ENCODE data around the gene IL17RB. TPM values are rescaled to one million over a fixed set of nuclear protein-coding genes. Genes with fewer than 3 reads are reported as not detected.

The IL17RB gene, protein sequence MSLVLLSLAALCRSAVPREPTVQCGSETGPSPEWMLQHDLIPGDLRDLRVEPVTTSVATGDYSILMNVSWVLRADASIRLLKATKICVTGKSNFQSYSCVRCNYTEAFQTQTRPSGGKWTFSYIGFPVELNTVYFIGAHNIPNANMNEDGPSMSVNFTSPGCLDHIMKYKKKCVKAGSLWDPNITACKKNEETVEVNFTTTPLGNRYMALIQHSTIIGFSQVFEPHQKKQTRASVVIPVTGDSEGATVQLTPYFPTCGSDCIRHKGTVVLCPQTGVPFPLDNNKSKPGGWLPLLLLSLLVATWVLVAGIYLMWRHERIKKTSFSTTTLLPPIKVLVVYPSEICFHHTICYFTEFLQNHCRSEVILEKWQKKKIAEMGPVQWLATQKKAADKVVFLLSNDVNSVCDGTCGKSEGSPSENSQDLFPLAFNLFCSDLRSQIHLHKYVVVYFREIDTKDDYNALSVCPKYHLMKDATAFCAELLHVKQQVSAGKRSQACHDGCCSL
- polyA plus RNA-seq (2013, experiment 1 of 2): 1.2 TPM
- polyA plus RNA-seq (2013, experiment 2 of 2): 0.71 TPM

DNA sequence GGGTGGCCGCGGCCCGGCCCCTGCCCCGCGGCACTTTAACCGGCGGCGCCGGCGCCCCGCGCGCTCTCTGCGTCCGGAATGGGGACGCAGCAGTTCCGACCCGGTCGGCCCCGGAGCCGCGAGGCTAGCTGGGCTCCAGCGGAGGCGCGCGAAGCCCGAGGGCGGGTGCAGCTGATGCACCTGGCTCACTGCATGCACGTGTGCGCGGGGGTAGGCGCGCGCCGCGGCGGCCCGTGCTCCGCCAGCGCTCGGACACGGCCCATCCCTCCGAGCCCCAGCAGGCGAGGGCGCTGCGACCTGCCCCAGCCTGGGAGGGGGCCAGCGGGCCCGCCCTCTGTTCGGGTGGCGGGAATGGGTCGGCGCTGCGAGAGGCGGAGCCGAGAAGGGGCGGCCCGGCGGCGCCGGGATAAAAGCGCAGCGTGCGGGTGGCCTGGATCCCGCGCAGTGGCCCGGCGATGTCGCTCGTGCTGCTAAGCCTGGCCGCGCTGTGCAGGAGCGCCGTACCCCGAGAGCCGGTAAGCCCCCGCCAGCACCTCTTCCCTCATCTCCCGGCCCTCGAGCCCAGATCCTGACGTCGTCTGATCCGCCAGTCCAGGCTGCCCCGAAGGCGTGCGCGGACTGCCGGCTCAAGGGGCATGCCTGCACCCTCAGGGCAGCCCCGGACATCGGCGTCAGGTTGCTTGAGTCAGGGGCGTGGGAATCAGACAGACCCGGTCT, at the start of gene IL17RB, which contains the start of gene CHDH:
TSS of gene IL17RB (plus strand) at position 435 of the 717 bp plus-strand sequence. CDS start at position 456, 21 bp downstream.
TSS of gene CHDH (minus strand) at position 286 of the 717 bp plus-strand sequence. CDS start 22,411 bp downstream, outside the sequence.
- Histone ChIP-seq H3K36me3 (ENCODE audit: control insufficient read depth, insufficient read depth, low read length) (no peaks in the 10 kb centered on the region), H3K4me1 (ENCODE audit: control insufficient read depth, insufficient read depth, low read length, poor library complexity, severe bottlenecking) (no peaks in the 10 kb centered on the region), H3K27ac (ENCODE audit: low read depth, low read length, severe bottlenecking) (no peak within 1 kb of the TSS), H3K9me3 (ENCODE audit: control insufficient read depth, low read length) (no peaks in the 10 kb centered on the region), H3K4me3 (ENCODE audit: extremely low read depth, insufficient read depth, low read length, poor library complexity, severe bottlenecking) (peak within 1 kb of the TSS; percentile 50)
- WGBS, 2 experiments (ENCODE audit: insufficient coverage in 2 of 2): 5 to 6% methylated on average over 72 to 75 of the region's 91 CpGs

DNA sequence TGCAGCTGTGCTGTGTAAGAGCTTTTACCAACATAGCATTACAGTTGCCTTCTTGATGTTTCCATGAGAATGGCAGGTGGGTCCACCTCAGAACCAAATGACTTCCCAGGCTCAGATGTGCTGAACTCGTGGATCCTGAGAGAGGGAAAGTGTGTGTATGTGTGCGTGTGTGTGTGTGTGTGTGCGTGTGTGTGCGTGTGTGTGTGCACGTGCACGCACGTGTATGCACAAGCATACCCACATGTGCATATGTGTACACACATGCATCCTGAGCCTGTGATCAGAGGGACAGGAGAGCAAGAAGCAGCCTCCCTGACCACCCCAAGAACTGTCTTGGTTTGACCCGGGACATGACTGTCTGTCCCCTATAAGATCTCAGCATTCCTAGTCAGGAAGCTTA, 48.2 kb upstream of the IL17RB start:
- H3K36me3 ChIP-seq (ENCODE audit: control insufficient read depth, insufficient read depth, low read length): no peaks in the 10 kb centered on the region
- 84 to 85% methylated on average over 6 of the region's 8 CpGs for WGBS, 2 experiments (ENCODE audit: insufficient coverage in 2 of 2)
- no peaks in the 10 kb centered on the region for H3K9me3 ChIP-seq (ENCODE audit: control insufficient read depth, low read length)
- no peak overlapping the region for H3K4me3 ChIP-seq (ENCODE audit: extremely low read depth, insufficient read depth, low read length, poor library complexity, severe bottlenecking)
- H3K4me1 ChIP-seq (ENCODE audit: control insufficient read depth, insufficient read depth, low read length, poor library complexity, severe bottlenecking): peaks cover 7% of the 10 kb centered on the region
- no peak overlapping the region for H3K27ac ChIP-seq (ENCODE audit: low read depth, low read length, severe bottlenecking)

DNA sequence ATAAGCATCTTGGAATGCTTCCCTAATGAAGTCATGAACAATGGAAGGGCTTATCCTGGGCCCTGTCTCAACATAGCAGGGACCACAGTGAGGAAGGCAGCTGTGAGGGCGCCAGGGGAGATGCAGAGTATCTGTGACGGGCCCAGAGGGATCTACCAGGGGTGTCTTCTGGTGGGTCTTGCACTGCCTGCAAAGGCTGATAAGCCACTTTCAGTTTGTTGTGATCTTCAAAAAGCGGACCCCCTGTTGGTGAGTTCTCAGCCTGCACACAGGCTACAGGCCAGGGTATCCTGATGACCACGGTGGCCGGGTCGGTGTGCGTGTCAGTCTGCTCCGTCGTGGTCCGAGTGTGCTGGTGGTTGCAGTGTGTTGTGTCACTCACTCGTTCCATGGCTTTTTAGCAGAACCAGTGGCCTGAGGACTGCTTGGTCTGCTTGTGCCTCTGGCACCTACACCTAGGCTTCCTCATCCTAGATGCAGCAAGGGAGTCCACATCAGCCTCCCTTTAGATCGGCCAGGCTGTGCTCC, 47.0 kb upstream of the IL17RB start:
- Histone ChIP-seq H3K9me3 (ENCODE audit: control insufficient read depth, low read length) (no peaks in the 10 kb centered on the region), H3K4me1 (ENCODE audit: control insufficient read depth, insufficient read depth, low read length, poor library complexity, severe bottlenecking) (peaks cover 12% of the 10 kb centered on the region), H3K36me3 (ENCODE audit: control insufficient read depth, insufficient read depth, low read length) (no peaks in the 10 kb centered on the region), H3K27ac (ENCODE audit: low read depth, low read length, severe bottlenecking) (no peak overlapping the region), H3K4me3 (ENCODE audit: extremely low read depth, insufficient read depth, low read length, poor library complexity, severe bottlenecking) (no peak overlapping the region)
- 89 to 94% methylated on average over 11 to 12 of the region's 12 CpGs for WGBS, 2 experiments (ENCODE audit: insufficient coverage in 2 of 2)

DNA sequence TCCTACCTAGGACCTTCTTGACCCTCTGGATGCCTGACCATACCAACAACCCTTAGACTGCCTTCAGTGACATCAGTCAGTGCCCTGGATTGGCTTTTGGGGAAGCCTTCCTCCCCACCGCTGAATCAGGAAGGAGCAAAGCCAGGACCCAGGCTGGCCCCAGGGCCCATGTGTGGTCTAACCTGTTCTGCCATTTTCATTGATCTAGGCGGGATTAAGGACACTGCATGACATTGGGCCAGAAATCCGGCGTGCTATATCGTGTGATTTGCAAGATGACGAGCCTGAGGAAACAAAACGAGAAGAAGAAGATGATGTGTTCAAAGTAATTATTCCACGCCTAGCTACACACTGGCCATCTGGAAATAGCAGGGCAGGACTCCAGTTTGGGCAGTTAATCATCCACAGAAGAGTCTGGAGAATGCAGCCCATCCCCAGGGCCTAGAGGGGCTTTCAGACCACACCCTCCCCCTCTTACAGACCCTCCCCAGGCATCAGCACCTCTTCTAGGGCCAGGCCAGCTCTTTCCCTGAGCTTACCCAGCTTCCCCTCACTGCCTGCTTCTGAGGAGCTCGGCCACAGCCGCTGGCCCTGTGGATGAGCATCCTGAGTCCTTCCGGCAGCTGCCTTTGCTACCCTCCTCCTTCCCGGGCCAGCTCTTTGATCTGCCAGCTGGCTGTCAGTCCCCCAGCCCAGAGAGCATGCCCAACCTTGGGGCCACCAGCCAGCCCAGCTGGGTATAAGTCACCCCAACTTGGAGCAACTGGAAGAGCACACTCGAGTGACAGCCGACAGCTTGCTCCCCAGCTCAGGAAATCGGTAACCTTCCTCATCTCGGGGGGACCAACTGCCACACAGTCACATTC, 46.1 kb upstream of the IL17RB start:
- H3K4me3 ChIP-seq (ENCODE audit: extremely low read depth, insufficient read depth, low read length, poor library complexity, severe bottlenecking): no peak overlapping the region
- H3K27ac ChIP-seq (ENCODE audit: low read depth, low read length, severe bottlenecking): no peak overlapping the region
- H3K9me3 ChIP-seq (ENCODE audit: control insufficient read depth, low read length): no peaks in the 10 kb centered on the region
- no peaks in the 10 kb centered on the region for H3K36me3 ChIP-seq (ENCODE audit: control insufficient read depth, insufficient read depth, low read length)
- peaks cover 17% of the 10 kb centered on the region for H3K4me1 ChIP-seq (ENCODE audit: control insufficient read depth, insufficient read depth, low read length, poor library complexity, severe bottlenecking)
- WGBS, 2 experiments (ENCODE audit: insufficient coverage in 2 of 2): 91% methylated on average over 15 to 16 of the region's 16 CpGs

DNA sequence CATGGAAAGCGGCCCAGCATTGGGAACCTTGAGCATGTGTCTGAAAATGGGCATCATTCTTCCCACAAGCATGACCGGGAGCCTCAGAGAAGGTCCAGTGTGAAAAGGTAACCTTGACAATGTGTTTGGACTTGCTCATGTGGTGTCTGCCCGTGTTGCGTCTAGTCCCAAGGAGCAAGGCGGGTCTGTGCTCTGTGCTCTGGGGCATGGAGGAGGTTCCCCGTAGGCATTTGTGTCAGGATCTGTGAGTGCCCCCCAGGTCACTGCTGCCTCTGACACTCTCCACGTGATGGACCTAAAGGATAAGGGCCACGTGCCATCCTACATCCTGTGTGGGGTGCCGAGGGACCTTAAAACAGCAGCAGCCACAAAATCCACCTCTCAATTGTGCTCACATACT, 45.0 kb upstream of the IL17RB start:
- WGBS, 2 experiments (ENCODE audit: insufficient coverage in 2 of 2): 91 to 96% methylated on average over 9 of the region's 9 CpGs
- Histone ChIP-seq H3K9me3 (ENCODE audit: control insufficient read depth, low read length) (no peaks in the 10 kb centered on the region), H3K4me1 (ENCODE audit: control insufficient read depth, insufficient read depth, low read length, poor library complexity, severe bottlenecking) (peaks cover 23% of the 10 kb centered on the region), H3K36me3 (ENCODE audit: control insufficient read depth, insufficient read depth, low read length) (no peaks in the 10 kb centered on the region), H3K4me3 (ENCODE audit: extremely low read depth, insufficient read depth, low read length, poor library complexity, severe bottlenecking) (no peak overlapping the region), H3K27ac (ENCODE audit: low read depth, low read length, severe bottlenecking) (no peak overlapping the region)

DNA sequence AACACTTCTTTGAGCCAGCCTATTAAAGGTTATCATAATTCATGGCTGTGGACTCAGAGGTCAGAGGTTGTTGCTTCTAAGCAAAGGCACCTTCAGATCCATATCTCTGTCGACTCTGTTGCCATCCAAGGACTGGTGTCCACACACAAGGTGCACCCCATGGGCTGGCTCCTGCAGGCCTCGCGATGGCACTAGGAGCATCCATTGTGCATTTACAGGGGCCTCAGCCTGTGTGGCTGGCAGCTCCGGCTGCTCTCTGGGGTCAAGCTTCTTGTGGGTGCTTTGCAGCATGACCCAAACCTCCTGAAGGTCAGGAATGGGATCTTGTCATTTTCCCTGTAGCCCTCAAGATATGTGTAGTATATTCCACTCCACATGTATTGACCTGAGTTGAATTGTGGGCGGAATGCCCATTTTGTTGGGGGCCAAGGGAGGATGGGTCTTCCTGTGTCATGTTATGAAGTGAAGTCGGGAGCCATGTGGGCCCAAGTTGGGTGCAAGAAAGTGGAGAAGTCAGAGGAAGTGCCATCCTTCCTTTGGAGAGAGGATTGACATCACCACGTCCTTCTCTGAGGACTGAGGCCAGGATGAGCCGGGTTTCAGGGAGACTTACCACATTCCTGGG, 44.0 kb upstream of the IL17RB start:
- no peaks in the 10 kb centered on the region for H3K9me3 ChIP-seq (ENCODE audit: control insufficient read depth, low read length)
- 95 to 96% methylated on average over 5 to 7 of the region's 8 CpGs for WGBS, 2 experiments (ENCODE audit: insufficient coverage in 2 of 2)
- no peak overlapping the region for H3K27ac ChIP-seq (ENCODE audit: low read depth, low read length, severe bottlenecking)
- peaks cover 26% of the 10 kb centered on the region for H3K4me1 ChIP-seq (ENCODE audit: control insufficient read depth, insufficient read depth, low read length, poor library complexity, severe bottlenecking)
- no peak overlapping the region for H3K4me3 ChIP-seq (ENCODE audit: extremely low read depth, insufficient read depth, low read length, poor library complexity, severe bottlenecking)
- H3K36me3 ChIP-seq (ENCODE audit: control insufficient read depth, insufficient read depth, low read length): no peaks in the 10 kb centered on the region

DNA sequence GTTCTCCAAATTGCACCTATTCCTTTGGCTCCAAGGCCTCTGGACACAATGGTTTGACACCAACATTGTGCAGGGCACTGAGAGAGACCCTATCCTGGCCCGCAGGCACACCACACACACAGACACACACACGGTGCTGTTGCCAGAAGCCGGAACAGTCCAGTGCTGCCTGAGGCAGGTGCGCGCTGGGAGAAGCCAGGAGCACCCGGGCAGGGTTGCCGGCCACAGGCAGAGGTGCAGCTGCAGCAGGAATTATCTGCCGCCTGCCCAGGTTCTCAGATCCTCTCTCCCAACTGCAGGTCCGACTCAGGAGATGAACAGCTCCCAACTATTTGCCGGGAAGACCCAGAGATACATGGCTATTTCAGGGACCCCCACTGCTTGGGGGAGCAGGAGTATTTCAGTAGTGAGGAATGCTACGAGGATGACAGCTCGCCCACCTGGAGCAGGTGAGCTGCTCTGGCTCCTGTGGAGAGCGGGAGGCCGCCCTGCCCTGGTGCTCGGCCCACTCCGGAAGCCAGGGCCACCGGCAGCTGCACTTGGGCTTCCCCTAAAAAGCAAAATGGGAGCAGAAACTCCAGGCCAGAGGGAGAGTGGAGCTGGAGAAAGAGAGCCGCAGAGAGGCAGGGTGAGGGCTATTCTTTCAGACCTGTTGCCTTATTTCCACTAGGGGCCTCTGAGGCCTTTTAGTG, 43.1 kb upstream of the IL17RB start:
- Histone ChIP-seq H3K4me3 (ENCODE audit: extremely low read depth, insufficient read depth, low read length, poor library complexity, severe bottlenecking) (no peak overlapping the region), H3K9me3 (ENCODE audit: control insufficient read depth, low read length) (no peaks in the 10 kb centered on the region), H3K4me1 (ENCODE audit: control insufficient read depth, insufficient read depth, low read length, poor library complexity, severe bottlenecking) (peaks cover 26% of the 10 kb centered on the region), H3K36me3 (ENCODE audit: control insufficient read depth, insufficient read depth, low read length) (no peaks in the 10 kb centered on the region), H3K27ac (ENCODE audit: low read depth, low read length, severe bottlenecking) (no peak overlapping the region)
- WGBS, 2 experiments (ENCODE audit: insufficient coverage in 2 of 2): 91% methylated on average over 15 to 18 of the region's 18 CpGs

DNA sequence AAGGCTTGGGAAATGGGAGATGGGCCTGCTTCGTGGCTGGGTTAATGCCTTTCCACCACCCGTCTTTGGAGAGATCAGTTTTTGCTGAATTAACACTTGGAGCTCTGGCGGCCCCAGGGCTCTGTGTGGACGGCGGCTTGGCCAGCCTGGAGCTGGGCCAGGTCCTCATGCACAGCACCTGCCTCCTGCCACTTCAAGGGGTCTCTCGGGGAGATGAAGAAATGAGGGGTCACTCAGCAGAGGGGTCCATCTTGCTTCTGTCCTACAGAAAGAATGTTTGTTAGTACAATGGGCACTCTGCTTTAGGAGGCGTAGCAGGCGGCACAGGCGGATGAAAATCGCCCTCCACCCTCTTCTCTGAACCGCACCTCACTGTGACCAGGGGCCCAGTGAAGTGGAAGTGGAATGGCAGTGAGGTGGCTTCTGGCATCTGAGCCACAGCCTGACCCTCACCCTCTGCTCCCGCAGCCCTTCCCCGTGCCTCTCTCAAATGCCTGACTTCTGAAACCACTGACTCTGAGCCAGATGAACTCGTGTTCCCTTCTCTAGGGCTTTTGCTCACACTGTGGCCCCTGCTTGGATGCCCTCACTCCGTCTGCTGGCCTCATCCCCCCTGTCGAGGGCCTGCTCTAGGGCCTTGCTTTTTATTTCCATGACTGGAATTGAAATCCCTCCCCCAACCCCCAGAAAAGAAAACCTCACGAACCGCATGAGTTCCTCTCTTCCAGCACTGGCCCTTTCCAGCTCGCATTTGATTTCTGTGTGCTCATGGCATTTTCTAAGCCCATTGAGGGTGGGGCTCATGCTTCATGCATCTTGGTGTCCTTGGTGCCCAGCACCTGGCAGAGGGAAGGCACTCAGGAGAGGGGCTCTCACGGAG, 42.3 kb upstream of the IL17RB start:
- Histone ChIP-seq H3K36me3 (ENCODE audit: control insufficient read depth, insufficient read depth, low read length) (no peaks in the 10 kb centered on the region), H3K9me3 (ENCODE audit: control insufficient read depth, low read length) (no peaks in the 10 kb centered on the region), H3K27ac (ENCODE audit: low read depth, low read length, severe bottlenecking) (peak overlapping the region; percentile 69), H3K4me3 (ENCODE audit: extremely low read depth, insufficient read depth, low read length, poor library complexity, severe bottlenecking) (no peak overlapping the region), H3K4me1 (ENCODE audit: control insufficient read depth, insufficient read depth, low read length, poor library complexity, severe bottlenecking) (peaks cover 23% of the 10 kb centered on the region)
- WGBS, 2 experiments (ENCODE audit: insufficient coverage in 2 of 2): 86 to 92% methylated on average over 15 to 18 of the region's 20 CpGs
